ENCODE results near the gene POLR2F.
A peak's percentile ranks its signal among the peaks of the same experiment; 100 is the strongest.
"Not testable (repeated sequence)": the region's sequence is repeated elsewhere in the genome, so short reads cannot be mapped to it uniquely, and the experiment has no call there.

POLR2F gene

GRCh38 chr22:37925330-37925729, 28.2 kb upstream of the POLR2F start:
- no peak for DNase-seq (ENCODE audit: low read depth in 2 of 2)

GRCh38 chr22:37925767-37926166, 27.7 kb upstream of the POLR2F start:
- DNase-seq (ENCODE audit: low read depth in 2 of 2), result no peak

GRCh38 chr22:37926358-37926757, 27.1 kb upstream of the POLR2F start:
- DNase-seq (ENCODE audit: low read depth in 2 of 2), result no peak

- no peak for DNase-seq (ENCODE audit: low read depth in 2 of 2)
These were observed 26.5 kb upstream of the POLR2F start for GRCh38 chr22:37926771-37927636.

GRCh38 chr22:37927637-37927936, 25.9 kb upstream of the POLR2F start:
- DNase-seq (ENCODE audit: low read depth in 2 of 2), result no peak

GRCh38 chr22:37929390-37929789, 24.1 kb upstream of the POLR2F start:
- DNase-seq (ENCODE audit: low read depth in 2 of 2), result no peak

GRCh38 chr22:37930270-37930951, 23.1 kb upstream of the POLR2F start:
- no peak for DNase-seq (ENCODE audit: low read depth in 2 of 2)

GRCh38 chr22:37930952-37931440, 22.5 kb upstream of the POLR2F start:
- DNase-seq (ENCODE audit: low read depth in 2 of 2), result no peak

- DNase-seq (ENCODE audit: low read depth in 2 of 2), result no peak
These were observed 21.6 kb upstream of the POLR2F start for GRCh38 chr22:37931893-37932389.

GRCh38 chr22:37932401-37932800, 21.1 kb upstream of the POLR2F start:
- DNase-seq (ENCODE audit: low read depth in 2 of 2), result no peak

- no peak for DNase-seq (ENCODE audit: low read depth in 2 of 2)
These were observed 20.5 kb upstream of the POLR2F start for GRCh38 chr22:37932821-37933578.

- DNase-seq (ENCODE audit: low read depth in 2 of 2), result peak; percentile 79 to 81
These were observed 19.7 kb upstream of the POLR2F start for GRCh38 chr22:37933711-37934376.

GRCh38 chr22:37940698-37941376, 12.7 kb upstream of the POLR2F start:
- no peak for DNase-seq (ENCODE audit: low read depth in 2 of 2)

GRCh38 chr22:37942133-37942532, 11.4 kb upstream of the POLR2F start:
- no peak for DNase-seq (ENCODE audit: low read depth in 2 of 2)

GRCh38 chr22:37943136-37943824, 10.2 kb upstream of the POLR2F start:
- no peak for DNase-seq (ENCODE audit: low read depth in 2 of 2)

- DNase-seq (ENCODE audit: low read depth in 2 of 2), result no peak
These were observed 9.7 kb upstream of the POLR2F start for GRCh38 chr22:37943825-37944198.

- DNase-seq (ENCODE audit: low read depth in 2 of 2), result not testable (repeated sequence)
These were observed 9.1 kb upstream of the POLR2F start for GRCh38 chr22:37944423-37944822.

- not testable (repeated sequence) for DNase-seq (ENCODE audit: low read depth in 2 of 2)
These were observed 6.2 kb upstream of the POLR2F start for GRCh38 chr22:37947142-37947795.

GRCh38 chr22:37951305-37951704, 2.2 kb upstream of the POLR2F start:
- DNase-seq (ENCODE audit: low read depth in 2 of 2), result no peak

GRCh38 chr22:37952629-37953028, 870 bp upstream of the POLR2F start:
- DNase-seq (ENCODE audit: low read depth in 2 of 2), result not testable (repeated sequence)

Data from fibroblast of skin of left quadriceps (primary cell).